Endodermal cell (in vitro differentiated cells): Measurements from ENCODE around the gene DUOXA2. TPM values are rescaled to one million over a fixed set of nuclear protein-coding genes. Genes with fewer than 3 reads are reported as not detected.

Experiments used
- DNase-seq: peaks from one replicate; pipeline ENCODE4 v3.0.0-alpha.2; 2017
- H3K27ac ChIP-seq: 2 replicates; pipeline ENCODE4 v1.5.1; 2013; ENCODE audit warnings: mild to moderate bottlenecking, low read depth, low read length, moderate library complexity
- H3K27me3 ChIP-seq: 2 replicates; pipeline ENCODE4 v1.6.1; 2013; ENCODE audit warnings: mild to moderate bottlenecking, low read length, moderate library complexity; ENCODE audit not compliant: insufficient read depth, control insufficient read depth, poor library complexity, severe bottlenecking
- H3K36me3 ChIP-seq: 2 replicates; pipeline ENCODE4 v1.7.0; 2013; ENCODE audit warnings: mild to moderate bottlenecking, low read length, moderate library complexity; ENCODE audit not compliant: control insufficient read depth, insufficient read depth
- H3K4me1 ChIP-seq: one replicate; pipeline ENCODE4 v1.7.0; 2013; ENCODE audit warnings: low read length; ENCODE audit not compliant: control insufficient read depth, insufficient read depth
- H3K4me3 ChIP-seq: 2 replicates; pipeline ENCODE4 v1.5.1; 2013; ENCODE audit warnings: mild to moderate bottlenecking, low read length, moderate library complexity
- H3K9ac ChIP-seq: 2 replicates; pipeline ENCODE4 v1.6.1; 2013; ENCODE audit warnings: mild to moderate bottlenecking, low read length, moderate library complexity; ENCODE audit not compliant: poor library complexity, severe bottlenecking; ENCODE audit errors: extremely low read depth
- H3K9me3 ChIP-seq: 2 replicates; pipeline ENCODE4 v1.6.1; 2013; ENCODE audit warnings: mild to moderate bottlenecking, low read length, moderate library complexity; ENCODE audit not compliant: control insufficient read depth
- H3K27ac Mint-ChIP-seq: 2 replicates; pipeline ENCODE4 v1.8.0; 2020; ENCODE audit warnings: mixed read lengths
- H3K27me3 Mint-ChIP-seq: 2 replicates; pipeline ENCODE4 v1.8.0; 2021; ENCODE audit warnings: mild to moderate bottlenecking, mixed read lengths; ENCODE audit not compliant: insufficient read depth
- H3K36me3 Mint-ChIP-seq: 2 replicates; pipeline ENCODE4 v1.8.0; 2020; ENCODE audit warnings: low read depth, mixed read lengths
- H3K4me1 Mint-ChIP-seq: 2 replicates; pipeline ENCODE4 v1.8.0; 2020; ENCODE audit warnings: mixed read lengths
- H3K4me3 Mint-ChIP-seq: 2 replicates; pipeline ENCODE4 v1.8.0; 2020; ENCODE audit warnings: mild to moderate bottlenecking, moderate library complexity, mixed read lengths
- H3K9me3 Mint-ChIP-seq: 2 replicates; pipeline ENCODE4 v1.8.0; 2020; ENCODE audit warnings: mild to moderate bottlenecking, mixed read lengths
- WGBS, 2 experiments: methylation state at CpG; one replicate each; pipeline versions ENCODE4 v1.1.5 to v1.1.7; 2013; ENCODE audit warnings: missing lambda C conversion rate in 2 of 2, mixed read lengths in 1 of 2; ENCODE audit not compliant: insufficient coverage in 1 of 2, insufficient read length in 1 of 2; 5-methylcytosine and 5-hydroxymethylcytosine counted together
- total RNA-seq, 2 donors: library from RNA; stranded (reverse); fragmentation: NEBNext Ultra II Directional in 1 of 2; extraction: Animal tissue kit (Norgen Biotek cat#: 25700) in 1 of 2; gene quantifications; 2 replicates in 1 of 2; 3 replicates in 1 of 2; pipeline ENCODE4 v1.2.1, GENCODE V29; 2021
- TF ChIP-seq, protein P1 (sequence below): fragments of 200-600 bp; sonication (generic); conservative IDR thresholded peaks from 2 replicates; pipeline ENCODE4 v1.5.0; 2021; ENCODE audit warnings: antibody characterized with exemption, mild to moderate bottlenecking

The DUOXA2 gene
- total RNA-seq, 2 donors from 2014 or later = not detected

DNA sequence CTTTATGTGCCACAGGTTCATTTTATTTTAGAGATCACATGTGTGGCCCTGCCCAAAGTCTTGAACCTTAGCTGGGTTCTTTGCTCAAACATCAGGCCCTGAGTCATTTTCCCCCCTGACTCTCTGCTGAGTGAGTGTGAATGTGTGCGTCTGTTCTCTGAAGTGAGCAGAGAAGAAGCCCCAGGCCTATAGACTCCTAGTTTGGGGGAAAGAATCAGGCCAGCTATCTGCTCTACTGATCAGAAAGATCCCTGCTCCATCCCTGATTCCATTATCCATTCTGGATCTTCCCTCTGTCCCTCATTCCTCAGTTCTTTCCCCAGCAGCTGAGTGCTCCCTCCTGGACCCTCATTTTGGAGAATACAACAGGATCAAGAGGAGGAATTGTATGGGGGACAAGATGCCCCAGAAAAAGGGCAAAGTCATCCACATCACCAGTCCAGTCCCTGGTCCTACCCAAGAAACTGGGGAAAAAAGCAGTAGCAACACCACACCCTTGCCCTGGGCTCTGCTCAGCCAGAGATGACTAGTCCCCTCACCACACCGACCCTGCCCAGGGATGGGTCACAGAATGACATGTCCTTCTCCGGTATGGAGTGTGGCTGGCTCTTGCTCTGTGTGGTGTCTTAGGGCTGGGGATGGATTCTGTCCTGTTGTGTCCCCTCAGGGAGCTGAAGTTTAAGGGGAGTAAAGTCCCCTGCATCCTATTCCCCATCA lies 18.9 kb downstream of the DUOXA2 start:
- no peak for DNase-seq
- 60 to 87% methylated on average over 1 to 3 of the region's 3 CpGs for WGBS, 2 experiments
- peaks cover 91% of the 10 kb centered on the region for H3K27me3 Mint-ChIP-seq

DNA sequence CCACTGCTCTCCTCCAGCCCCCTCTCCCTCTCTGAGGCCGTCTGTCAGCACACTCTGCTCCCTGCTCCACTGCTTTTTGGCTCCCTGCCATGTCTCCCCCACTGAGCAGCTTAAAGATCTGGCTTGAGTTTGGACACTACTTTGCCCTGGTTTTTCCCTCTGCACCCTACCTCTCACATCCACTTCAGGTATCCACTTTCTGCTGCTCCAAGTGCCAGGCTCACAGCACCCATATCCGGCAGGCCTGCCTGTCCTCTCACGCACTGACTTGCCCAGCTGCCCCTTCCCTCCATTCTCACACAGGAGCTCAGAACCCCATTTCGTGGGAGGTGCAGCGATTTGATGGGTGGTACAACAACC lies 19.4 kb downstream of the DUOXA2 start:
- H3K4me3 Mint-ChIP-seq = no peak overlapping the region
- no peaks in the 10 kb centered on the region for H3K9me3 Mint-ChIP-seq
- no peaks in the 10 kb centered on the region for H3K36me3 ChIP-seq
- no peak overlapping the region for H3K4me3 ChIP-seq
- H3K27me3 ChIP-seq = peaks cover 95% of the 10 kb centered on the region
- peaks cover 7% of the 10 kb centered on the region for H3K4me1 Mint-ChIP-seq
- TF ChIP-seq, protein P1, sequence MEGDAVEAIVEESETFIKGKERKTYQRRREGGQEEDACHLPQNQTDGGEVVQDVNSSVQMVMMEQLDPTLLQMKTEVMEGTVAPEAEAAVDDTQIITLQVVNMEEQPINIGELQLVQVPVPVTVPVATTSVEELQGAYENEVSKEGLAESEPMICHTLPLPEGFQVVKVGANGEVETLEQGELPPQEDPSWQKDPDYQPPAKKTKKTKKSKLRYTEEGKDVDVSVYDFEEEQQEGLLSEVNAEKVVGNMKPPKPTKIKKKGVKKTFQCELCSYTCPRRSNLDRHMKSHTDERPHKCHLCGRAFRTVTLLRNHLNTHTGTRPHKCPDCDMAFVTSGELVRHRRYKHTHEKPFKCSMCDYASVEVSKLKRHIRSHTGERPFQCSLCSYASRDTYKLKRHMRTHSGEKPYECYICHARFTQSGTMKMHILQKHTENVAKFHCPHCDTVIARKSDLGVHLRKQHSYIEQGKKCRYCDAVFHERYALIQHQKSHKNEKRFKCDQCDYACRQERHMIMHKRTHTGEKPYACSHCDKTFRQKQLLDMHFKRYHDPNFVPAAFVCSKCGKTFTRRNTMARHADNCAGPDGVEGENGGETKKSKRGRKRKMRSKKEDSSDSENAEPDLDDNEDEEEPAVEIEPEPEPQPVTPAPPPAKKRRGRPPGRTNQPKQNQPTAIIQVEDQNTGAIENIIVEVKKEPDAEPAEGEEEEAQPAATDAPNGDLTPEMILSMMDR = no peak
- WGBS, 2 experiments = 81 to 82% methylated on average over 3 to 5 of the region's 5 CpGs
- no peak overlapping the region for H3K27ac ChIP-seq
- H3K27ac Mint-ChIP-seq = no peak overlapping the region
- H3K9ac ChIP-seq = no peak overlapping the region
- peaks cover 3% of the 10 kb centered on the region for H3K4me1 ChIP-seq
- H3K36me3 Mint-ChIP-seq = no peaks in the 10 kb centered on the region
- no peak for DNase-seq
- H3K9me3 ChIP-seq = no peaks in the 10 kb centered on the region
- peaks cover 90% of the 10 kb centered on the region for H3K27me3 Mint-ChIP-seq

More for the DNA sequence above, 18.9 kb downstream of the DUOXA2 start:
- no peak overlapping the region for H3K4me3 Mint-ChIP-seq
- no peaks in the 10 kb centered on the region for H3K36me3 ChIP-seq
- H3K9me3 Mint-ChIP-seq = no peaks in the 10 kb centered on the region
- no peak overlapping the region for H3K9ac ChIP-seq
- H3K4me1 ChIP-seq = peaks cover 3% of the 10 kb centered on the region
- H3K4me1 Mint-ChIP-seq = peaks cover 7% of the 10 kb centered on the region
- H3K4me3 ChIP-seq = no peak overlapping the region
- H3K36me3 Mint-ChIP-seq = no peaks in the 10 kb centered on the region
- no peak overlapping the region for H3K27ac ChIP-seq
- TF ChIP-seq, protein P1 = no peak
- H3K9me3 ChIP-seq = no peaks in the 10 kb centered on the region
- no peak overlapping the region for H3K27ac Mint-ChIP-seq
- H3K27me3 ChIP-seq = peaks cover 95% of the 10 kb centered on the region

DNA sequence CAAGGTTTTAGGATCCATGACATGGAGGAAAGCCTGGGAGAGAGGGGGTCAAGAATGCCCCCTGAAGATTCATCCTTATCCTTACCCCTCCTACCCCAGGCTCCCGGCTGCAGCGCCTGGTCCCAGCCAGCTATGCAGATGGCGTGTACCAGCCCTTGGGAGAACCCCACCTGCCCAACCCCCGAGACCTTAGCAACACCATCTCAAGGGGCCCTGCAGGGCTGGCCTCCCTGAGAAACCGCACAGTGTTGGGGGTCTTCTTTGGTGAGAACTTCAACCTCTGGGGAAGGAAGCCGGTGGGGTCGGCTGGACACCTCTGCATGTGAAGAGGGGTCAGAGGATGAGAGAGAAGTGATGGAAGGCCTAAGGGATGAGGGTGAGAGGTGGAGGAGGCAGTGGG lies 19.9 kb downstream of the DUOXA2 start:
- Mint-ChIP-seq H3K27me3 (peaks cover 86% of the 10 kb centered on the region), H3K36me3 (no peaks in the 10 kb centered on the region), H3K9me3 (no peaks in the 10 kb centered on the region), H3K4me3 (no peak overlapping the region), H3K4me1 (peaks cover 3% of the 10 kb centered on the region), H3K27ac (no peak overlapping the region)
- whole genome bisulfite sequencing, 2 experiments = 93% methylated on average over 7 of the region's 7 CpGs; no CpG with 5 or more reads in 1 of the 2 experiments
- Histone ChIP-seq H3K36me3 (no peaks in the 10 kb centered on the region), H3K4me3 (no peak overlapping the region), H3K9me3 (no peaks in the 10 kb centered on the region), H3K27ac (no peak overlapping the region), H3K27me3 (peaks cover 93% of the 10 kb centered on the region), H3K9ac (no peak overlapping the region), H3K4me1 (peaks cover under 1% of the 10 kb centered on the region)
- TF ChIP-seq, protein P1 = no peak
- DNase-seq = no peak
